Activated T-helper 1 cell treated with anti-CD3 and anti-CD28 coated beads, Interleukin-12 subunit alpha, Interleukin-12 subunit beta, Interleukin-2, Interleukin-4 antibody, amounts not matched to agents 30 ng/mL and 10 ng/mL and 1 ng/mL, durations not matched to agents 14 hours and 24 hours and 36 hours (primary cell): ENCODE results near the gene RBM14. TPM values are rescaled to one million over a fixed set of nuclear protein-coding genes. Genes with fewer than 3 reads are reported as not detected.
"Not testable (repeated sequence)": the region's sequence is repeated elsewhere in the genome, so short reads cannot be mapped to it uniquely, and the experiment has no call there.

Experiments
- DNase-seq: peaks from one replicate; pipeline ENCODE4 v3.0.0; 2021; ENCODE audit warnings: low spot score
- H3K27ac Mint-ChIP-seq: one replicate; pipeline ENCODE4 v1.8.0; 2021; ENCODE audit warnings: mild to moderate bottlenecking, mixed read lengths
- H3K27me3 Mint-ChIP-seq: one replicate; pipeline ENCODE4 v1.8.0; 2022; ENCODE audit warnings: mild to moderate bottlenecking, moderate library complexity, mixed read lengths; ENCODE audit not compliant: insufficient read depth
- H3K36me3 Mint-ChIP-seq: one replicate; pipeline ENCODE4 v1.8.0; 2021; ENCODE audit warnings: low read depth, mixed read lengths
- H3K4me1 Mint-ChIP-seq: one replicate; pipeline ENCODE4 v1.8.0; 2021; ENCODE audit warnings: low read depth, mixed read lengths
- H3K4me3 Mint-ChIP-seq: one replicate; pipeline ENCODE4 v1.8.0; 2021; ENCODE audit warnings: mild to moderate bottlenecking, moderate library complexity, mixed read lengths
- H3K9me3 Mint-ChIP-seq: one replicate; pipeline ENCODE4 v1.8.0; 2021; ENCODE audit warnings: mixed read lengths
- intact Hi-C: fragments of 100-400 bp; cut with micrococcal nuclease; formaldehyde crosslinking; loops from one replicate; pipeline ENCODE4 v1.15.1; 2024
- total RNA-seq: library from RNA; stranded (reverse); gene quantifications from 2 replicates; pipeline ENCODE4 v1.2.3, GENCODE V29; 2022

Gene RBM14, protein sequence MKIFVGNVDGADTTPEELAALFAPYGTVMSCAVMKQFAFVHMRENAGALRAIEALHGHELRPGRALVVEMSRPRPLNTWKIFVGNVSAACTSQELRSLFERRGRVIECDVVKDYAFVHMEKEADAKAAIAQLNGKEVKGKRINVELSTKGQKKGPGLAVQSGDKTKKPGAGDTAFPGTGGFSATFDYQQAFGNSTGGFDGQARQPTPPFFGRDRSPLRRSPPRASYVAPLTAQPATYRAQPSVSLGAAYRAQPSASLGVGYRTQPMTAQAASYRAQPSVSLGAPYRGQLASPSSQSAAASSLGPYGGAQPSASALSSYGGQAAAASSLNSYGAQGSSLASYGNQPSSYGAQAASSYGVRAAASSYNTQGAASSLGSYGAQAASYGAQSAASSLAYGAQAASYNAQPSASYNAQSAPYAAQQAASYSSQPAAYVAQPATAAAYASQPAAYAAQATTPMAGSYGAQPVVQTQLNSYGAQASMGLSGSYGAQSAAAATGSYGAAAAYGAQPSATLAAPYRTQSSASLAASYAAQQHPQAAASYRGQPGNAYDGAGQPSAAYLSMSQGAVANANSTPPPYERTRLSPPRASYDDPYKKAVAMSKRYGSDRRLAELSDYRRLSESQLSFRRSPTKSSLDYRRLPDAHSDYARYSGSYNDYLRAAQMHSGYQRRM
- total RNA-seq, result 198 and 200 TPM in 2 replicates

DNA sequence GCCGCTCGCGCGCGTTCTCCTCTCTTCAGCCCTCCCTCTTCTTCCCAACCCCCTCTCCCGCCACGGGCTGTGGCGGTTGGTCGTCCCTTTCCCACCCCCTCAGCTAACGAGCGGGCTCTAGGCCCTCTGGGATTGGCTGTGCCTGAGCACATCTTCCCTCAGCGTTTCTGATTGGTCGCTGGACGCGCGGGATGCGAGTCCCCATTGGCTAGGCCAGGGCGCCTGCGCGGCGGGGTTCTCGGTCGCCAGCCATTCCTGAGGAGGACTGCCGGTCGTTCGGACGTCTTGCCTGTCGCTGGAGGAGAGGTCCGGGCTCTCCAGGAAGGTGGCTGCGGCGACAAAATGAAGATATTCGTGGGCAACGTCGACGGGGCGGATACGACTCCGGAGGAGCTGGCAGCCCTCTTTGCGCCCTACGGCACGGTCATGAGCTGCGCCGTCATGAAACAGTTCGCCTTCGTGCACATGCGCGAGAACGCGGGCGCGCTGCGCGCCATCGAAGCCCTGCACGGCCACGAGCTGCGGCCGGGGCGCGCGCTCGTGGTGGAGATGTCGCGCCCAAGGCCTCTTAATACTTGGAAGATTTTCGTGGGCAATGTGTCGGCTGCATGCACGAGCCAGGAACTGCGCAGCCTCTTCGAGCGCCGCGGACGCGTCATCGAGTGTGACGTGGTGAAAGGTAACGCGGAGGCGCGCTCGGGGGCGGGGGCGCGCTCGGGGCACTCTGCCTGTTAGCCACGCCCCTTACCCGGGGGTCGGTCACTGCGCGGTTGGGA lies at the start of gene RBM14:
TSS of gene RBM14 (plus strand) at position 252 of the 776 bp plus-strand sequence. CDS start at position 343, 91 bp downstream.
- no peaks in the 10 kb centered on the region for H3K27me3 Mint-ChIP-seq
- H3K9me3 Mint-ChIP-seq, result peaks cover 2% of the 10 kb centered on the region
- peak within 1 kb of the TSS; percentile 97 for H3K4me3 Mint-ChIP-seq
- peaks cover 36% of the 10 kb centered on the region for H3K4me1 Mint-ChIP-seq
- H3K36me3 Mint-ChIP-seq, result peaks cover 44% of the 10 kb centered on the region
- intact Hi-C loops, result loop anchor here (1.0 to 5.0 kb wide), 9 partner anchors 22 to 624 kb away; partner anchors contain the start of genes ACTN3, CCDC87, CCS and CTSF
- DNase-seq, result peak; percentile 99
- H3K27ac Mint-ChIP-seq, result peak within 1 kb of the TSS; percentile 98

DNA sequence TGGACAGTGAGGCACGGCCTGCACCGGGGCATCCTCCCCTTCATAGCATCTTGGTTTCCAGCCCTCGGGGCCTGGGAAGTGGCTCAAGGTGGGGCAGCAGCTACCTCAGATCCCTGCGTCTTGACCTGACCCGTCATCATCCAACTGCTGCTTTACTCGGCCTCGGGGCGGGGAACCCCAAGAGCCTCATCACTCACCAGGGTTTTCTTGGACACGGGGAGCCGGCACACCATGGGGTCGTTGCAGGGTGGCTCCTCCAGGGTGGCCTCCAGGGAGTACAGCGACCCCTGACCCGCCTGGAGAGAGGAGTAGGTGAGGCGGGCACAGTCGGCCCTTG lies 48.7 kb upstream of the RBM14 start:
- intact Hi-C loops, result loop anchor here (1.0 kb wide), 2 partner anchors 21 to 49 kb away; partner anchors contain the start of genes ACTN3, RBM14 and ZDHHC24
- H3K4me1 Mint-ChIP-seq, result no peaks in the 10 kb centered on the region

DNA sequence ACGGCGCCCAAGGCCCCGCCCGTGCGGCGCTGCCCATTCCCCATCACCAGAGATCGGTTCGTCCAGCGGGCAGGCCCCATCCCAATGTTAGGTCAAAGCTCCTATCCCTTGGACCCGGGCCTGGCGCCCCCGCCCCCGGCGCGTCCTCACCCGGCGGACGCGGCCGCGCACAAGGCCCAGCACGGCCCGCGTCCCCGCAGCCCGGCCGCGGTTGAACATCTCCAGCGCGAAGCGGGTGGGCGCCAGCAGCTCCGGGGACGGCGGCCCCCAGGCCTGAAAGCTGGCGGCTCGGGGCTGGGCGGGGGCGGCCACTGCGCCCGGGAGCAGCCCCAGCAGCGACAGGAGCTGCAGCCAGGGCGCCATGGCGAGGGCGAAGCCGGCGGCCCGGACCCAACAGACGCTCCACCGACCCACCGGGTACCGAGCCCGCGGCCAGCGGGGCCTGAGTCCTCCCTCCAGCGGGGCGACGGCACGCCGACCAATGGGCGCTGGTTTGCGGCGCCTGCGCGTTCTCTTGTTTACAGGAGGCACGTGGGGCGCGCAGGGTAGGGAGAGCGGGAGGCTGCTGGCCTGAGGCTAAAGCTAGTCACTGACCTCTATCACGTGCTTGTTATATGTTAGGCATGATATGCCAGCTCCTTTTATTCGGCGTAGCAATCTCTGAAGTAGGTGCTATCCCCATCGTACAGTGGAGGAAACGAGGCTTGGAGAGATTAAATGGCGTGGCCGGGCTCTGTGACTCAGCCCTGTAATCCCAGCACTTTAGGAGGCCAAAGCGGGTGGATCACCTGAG lies 48.1 kb upstream of the RBM14 start, which contains the start of gene CTSF:
TSS of gene CTSF (minus strand) at position 483 of the 793 bp plus-strand sequence. CDS start at position 363, 120 bp downstream.
- peak; percentile 63 for DNase-seq
- Mint-ChIP-seq H3K4me3 (peak within 1 kb of the TSS; percentile 73), H3K9me3 (no peaks in the 10 kb centered on the region), H3K27ac (no peak within 1 kb of the TSS), H3K27me3 (peaks cover 29% of the 10 kb centered on the region), H3K36me3 (no peaks in the 10 kb centered on the region), H3K4me1 (no peaks in the 10 kb centered on the region)
- intact Hi-C loops, result loop anchor here (1.0 kb wide), 2 partner anchors 22 to 48 kb away; partner anchors contain the start of genes ACTN3, RBM14 and ZDHHC24

More for the DNA sequence above, 48.7 kb upstream of the RBM14 start:
- Mint-ChIP-seq H3K4me3 (peak overlapping the region; percentile 68), H3K27ac (no peak overlapping the region), H3K36me3 (no peaks in the 10 kb centered on the region), H3K9me3 (no peaks in the 10 kb centered on the region), H3K27me3 (peaks cover 29% of the 10 kb centered on the region)
- no peak for DNase-seq

DNA sequence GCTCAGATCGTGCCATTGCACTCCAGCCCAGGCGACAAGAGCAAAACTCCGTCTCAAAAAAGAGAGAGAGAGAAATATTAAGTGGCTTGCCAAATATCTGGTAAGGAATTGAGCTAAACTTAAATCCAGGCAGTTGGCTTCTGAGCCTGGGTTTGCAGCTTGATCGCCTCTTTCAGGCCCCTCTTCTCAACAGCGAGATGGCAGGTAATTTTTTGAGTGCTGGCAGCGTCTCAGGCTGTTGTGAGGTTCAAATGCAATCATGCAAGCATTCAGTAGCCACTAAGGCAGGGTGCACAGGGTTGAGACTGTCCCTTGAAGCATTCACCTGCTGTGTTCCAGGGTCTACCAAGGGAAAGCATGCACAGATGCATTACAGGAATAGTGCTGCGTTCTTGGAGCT lies 47.4 kb upstream of the RBM14 start:
- no peaks in the 10 kb centered on the region for H3K36me3 Mint-ChIP-seq
- H3K27ac Mint-ChIP-seq, result no peak overlapping the region
- no peaks in the 10 kb centered on the region for H3K9me3 Mint-ChIP-seq
- intact Hi-C loops, result no loop called here
- H3K27me3 Mint-ChIP-seq, result peaks cover 29% of the 10 kb centered on the region
- H3K4me1 Mint-ChIP-seq, result no peaks in the 10 kb centered on the region
- no peak for DNase-seq
- no peak overlapping the region for H3K4me3 Mint-ChIP-seq

DNA sequence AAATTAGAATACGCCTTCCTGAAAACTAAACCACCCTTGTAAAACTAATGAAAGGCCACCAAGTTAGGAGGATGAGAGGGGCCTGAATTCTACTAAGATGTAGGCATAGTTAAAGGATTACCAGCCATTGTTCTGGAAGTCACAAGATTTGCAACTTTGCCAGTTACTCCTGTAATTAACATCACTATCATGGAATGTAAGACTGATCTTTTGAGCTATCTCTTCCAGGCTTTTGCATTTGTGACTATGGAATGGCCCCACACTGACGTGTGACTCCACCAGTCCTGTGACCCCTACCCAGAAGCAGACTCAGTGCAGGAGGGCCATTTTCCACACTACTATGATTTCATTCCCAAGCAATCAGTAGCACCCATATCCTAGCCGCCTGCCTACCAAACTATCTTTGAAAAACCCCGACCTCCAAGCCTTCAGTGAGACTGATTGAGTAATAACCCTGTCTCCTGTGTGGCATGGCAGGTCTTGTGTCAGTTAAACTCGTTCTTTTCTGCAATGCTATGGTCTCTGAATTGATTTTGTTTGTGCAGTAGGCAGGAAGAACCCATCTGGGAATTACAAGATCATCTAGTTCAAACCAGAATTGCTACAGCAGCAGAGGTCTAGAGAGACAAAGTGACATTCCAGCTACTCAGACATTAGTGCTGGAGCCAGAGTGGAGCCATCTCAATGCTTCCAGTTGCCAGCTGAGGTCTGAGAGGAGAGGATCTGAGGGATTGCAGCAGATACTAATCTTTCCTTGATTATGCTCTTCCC lies 46.2 kb upstream of the RBM14 start:
- no peaks in the 10 kb centered on the region for H3K9me3 Mint-ChIP-seq
- no peak overlapping the region for H3K4me3 Mint-ChIP-seq
- intact Hi-C loops, result no loop called here
- no peaks in the 10 kb centered on the region for H3K4me1 Mint-ChIP-seq
- no peaks in the 10 kb centered on the region for H3K36me3 Mint-ChIP-seq
- H3K27ac Mint-ChIP-seq, result no peak overlapping the region
- DNase-seq, result no peak
- peaks cover 32% of the 10 kb centered on the region for H3K27me3 Mint-ChIP-seq

DNA sequence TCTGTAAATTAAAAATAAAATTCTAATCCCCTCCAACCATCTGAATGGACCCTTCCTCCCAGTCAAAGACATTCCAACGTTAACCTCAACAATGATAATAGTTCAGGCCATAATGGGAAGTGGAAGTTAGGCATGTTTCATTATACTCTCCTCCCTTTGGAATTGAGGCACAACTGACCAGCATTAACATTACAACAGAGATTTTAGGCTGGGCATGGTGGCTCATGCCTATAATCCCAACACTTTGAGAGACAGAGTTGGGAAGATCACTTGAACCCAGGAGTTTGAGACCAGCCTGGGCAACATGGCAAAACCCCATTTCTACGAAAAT lies 45.6 kb upstream of the RBM14 start:
- intact Hi-C loops, result no loop called here
- Mint-ChIP-seq H3K4me1 (no peaks in the 10 kb centered on the region), H3K4me3 (no peak overlapping the region), H3K27me3 (peaks cover 30% of the 10 kb centered on the region), H3K27ac (no peak overlapping the region), H3K9me3 (no peaks in the 10 kb centered on the region), H3K36me3 (no peaks in the 10 kb centered on the region)
- DNase-seq, result no peak

DNA sequence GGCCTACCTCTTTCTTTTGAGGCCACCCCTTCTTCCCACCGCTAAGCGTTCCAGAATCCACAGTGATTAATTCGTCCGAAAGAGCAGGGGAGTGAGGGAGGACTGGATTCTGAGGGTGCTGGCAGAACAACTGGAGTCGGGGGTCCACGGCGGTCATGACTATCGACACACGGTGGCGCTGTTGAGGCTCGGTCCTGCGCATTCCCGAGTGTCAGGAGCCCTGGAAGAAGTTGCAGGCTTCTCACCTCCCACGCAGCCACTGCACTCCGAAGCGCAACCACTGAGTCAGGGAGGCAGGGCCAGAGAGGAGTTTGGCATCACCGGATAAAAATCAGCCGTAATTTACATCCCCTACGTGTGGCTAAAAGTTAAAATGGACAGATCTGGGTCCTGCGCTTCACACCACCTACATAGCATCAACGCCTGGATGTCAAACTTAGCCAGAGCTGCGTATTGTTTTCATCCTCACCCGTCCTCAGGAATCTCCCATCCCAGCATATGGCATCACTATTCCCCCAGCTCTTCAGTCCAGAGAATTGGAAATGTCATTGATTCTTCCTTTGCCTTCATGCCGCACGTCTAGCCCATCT lies 37.3 kb upstream of the RBM14 start:
- Mint-ChIP-seq H3K27me3 (peaks cover 15% of the 10 kb centered on the region), H3K36me3 (peaks cover 3% of the 10 kb centered on the region), H3K4me1 (peaks cover 14% of the 10 kb centered on the region), H3K27ac (peak overlapping the region; percentile 9), H3K9me3 (peaks cover 9% of the 10 kb centered on the region), H3K4me3 (no peak overlapping the region)
- intact Hi-C loops, result loop anchor here (1.0 kb wide), 4 partner anchors 37 to 255 kb away; partner anchors contain the start of gene RBM14
- peak; percentile 53 for DNase-seq

DNA sequence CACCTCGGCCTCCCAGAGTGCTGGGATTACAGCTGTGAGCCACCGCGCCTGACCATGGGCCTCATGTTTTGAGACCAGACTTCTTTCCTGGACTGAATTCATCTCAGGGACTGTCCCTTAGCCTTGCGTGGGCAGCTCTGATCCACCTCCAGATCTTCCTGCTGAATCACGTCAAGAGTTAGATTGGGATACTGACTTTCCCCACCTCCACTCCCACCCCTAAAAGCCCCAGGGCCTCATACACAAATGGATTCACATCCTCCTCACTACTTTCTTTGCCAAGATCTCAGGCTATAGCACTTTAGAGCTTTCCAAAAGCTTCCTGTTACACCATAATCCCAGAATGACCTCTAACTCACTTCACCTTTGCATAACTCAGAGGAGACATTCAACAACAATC lies 35.6 kb upstream of the RBM14 start:
- H3K9me3 Mint-ChIP-seq, result peaks cover 9% of the 10 kb centered on the region
- DNase-seq, result no peak
- H3K27me3 Mint-ChIP-seq, result peaks cover 12% of the 10 kb centered on the region
- H3K36me3 Mint-ChIP-seq, result peaks cover 3% of the 10 kb centered on the region
- peak overlapping the region; percentile 6 for H3K27ac Mint-ChIP-seq
- no peak overlapping the region for H3K4me3 Mint-ChIP-seq
- intact Hi-C loops, result no loop called here
- peaks cover 14% of the 10 kb centered on the region for H3K4me1 Mint-ChIP-seq

DNA sequence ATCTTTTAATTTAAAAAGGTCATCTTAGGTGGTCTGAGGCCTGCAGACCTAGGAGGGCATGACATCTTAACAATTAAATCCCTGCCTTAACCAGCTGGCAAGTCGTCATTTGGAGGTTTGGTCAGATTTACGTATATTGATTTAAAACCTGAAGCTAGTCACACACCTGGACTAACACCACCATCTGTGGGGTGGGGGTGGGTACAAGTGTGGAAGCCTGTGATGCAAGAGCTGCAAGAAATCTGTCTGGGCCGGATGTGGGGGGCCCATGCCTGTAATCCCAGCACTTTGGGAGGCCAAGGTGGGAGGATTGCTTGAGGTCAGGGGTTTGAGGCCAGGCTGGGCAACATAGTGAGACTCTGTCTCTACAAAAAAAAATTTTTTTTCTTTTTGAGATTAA lies 35.2 kb upstream of the RBM14 start:
- Mint-ChIP-seq H3K27me3 (peaks cover 12% of the 10 kb centered on the region), H3K36me3 (peaks cover 3% of the 10 kb centered on the region), H3K27ac (no peak overlapping the region), H3K4me3 (no peak overlapping the region), H3K4me1 (peaks cover 14% of the 10 kb centered on the region), H3K9me3 (peaks cover 9% of the 10 kb centered on the region)
- intact Hi-C loops, result no loop called here
- no peak for DNase-seq

DNA sequence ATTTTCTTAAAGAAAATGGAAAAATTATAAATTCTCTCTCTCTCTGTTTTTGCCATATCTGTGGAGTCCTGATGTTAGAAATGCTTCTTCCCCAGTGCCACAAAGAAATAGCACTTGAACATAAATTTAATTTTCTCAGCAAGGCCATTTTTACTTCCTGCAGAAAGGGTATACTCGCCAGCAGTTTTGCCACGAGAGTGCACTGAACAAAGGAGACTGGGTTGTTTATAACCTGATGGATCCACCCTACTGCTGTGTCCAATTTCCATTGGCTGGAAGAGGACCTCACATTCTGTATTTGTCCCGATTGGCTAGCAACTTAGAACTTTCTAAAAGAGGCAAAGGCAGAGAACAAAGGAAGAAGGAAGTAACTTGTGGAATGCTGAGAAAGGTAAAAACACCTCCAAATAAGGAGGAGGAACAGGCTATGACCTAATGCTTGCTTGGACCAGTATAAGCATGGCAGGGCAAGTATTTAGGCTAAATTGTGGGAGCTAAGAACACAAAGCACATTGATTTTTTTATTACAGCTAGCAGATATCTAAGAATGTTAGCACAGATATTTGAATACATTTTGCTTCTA lies 33.8 kb upstream of the RBM14 start:
- H3K4me3 Mint-ChIP-seq, DNase-seq, intact Hi-C loops, H3K36me3 Mint-ChIP-seq, H3K27ac Mint-ChIP-seq, H3K9me3 Mint-ChIP-seq: not testable (repeated sequence)
- peaks cover 14% of the 10 kb centered on the region for H3K4me1 Mint-ChIP-seq
- H3K27me3 Mint-ChIP-seq, result peaks cover 12% of the 10 kb centered on the region

DNA sequence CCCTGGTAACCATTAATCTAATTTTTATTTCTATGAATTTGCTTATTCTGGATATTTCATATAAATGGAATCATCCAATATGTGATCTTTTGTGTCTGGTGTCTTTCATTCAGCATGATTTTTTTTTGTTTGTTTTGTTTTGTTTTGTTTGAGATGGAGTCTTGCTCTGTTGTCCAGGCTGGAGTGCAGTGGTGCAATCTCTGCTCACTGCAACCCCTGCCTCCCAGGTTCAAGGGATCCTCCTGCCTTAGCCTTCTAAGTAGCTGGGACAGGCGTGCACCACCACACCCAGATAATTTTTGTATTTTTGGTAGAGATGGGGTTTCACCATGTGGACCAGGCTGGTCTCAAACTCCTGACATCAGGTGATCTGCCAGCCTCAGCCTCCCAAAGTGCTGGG lies 31.0 kb upstream of the RBM14 start:
- H3K9me3 Mint-ChIP-seq, intact Hi-C loops, H3K4me1 Mint-ChIP-seq, H3K27me3 Mint-ChIP-seq, H3K4me3 Mint-ChIP-seq, H3K36me3 Mint-ChIP-seq, DNase-seq, H3K27ac Mint-ChIP-seq: not testable (repeated sequence)
